ENCODE data around the gene GPR108.

Gene GPR108

DNA sequence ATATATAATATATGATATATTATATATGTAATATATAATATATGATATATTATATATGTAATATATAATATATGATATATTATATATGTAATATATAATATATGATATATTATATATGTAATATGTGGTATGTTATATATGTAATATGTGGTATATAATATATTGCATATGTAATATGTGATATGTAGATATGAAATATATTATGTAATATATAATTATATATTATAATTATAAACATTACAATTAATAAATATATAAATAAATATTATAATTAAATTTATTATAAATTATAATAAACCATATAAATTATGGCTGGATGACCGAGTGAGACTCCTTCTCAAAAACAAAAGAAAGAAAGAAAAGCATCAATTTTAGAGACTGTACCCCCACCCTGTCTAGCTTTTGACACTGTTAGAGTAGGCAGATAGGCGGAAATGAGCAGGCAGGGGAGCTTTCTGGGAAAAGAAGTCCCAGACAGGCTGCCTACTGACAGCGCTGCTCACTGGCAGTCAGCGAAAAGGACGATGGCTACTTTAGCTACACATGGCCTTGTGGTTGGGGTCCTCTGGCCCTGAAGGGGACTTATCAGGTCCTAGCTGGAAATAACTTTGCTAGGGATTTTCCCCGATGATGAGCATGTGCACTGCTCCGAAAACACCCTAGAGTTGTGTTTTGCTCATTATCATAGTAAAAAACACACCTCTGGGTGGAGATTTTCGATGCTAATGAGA lies 36.6 kb downstream of the GPR108 start:
- no peak for DNase-seq

DNA sequence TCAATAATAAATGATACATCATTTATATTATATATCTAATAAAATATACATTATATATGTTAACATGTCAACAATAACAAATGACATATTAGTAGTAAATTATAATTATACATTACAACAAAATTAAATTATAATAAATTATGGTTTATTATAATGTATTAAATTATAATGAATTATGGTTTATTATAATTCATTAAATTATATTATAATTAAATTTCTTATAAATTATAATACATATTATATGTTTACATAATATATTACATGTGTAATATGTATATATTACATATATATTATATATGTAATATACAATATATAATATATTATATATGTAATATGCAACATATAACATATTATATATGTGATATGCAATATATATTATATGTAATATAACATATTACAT lies 37.4 kb downstream of the GPR108 start:
- no peak for DNase-seq

DNA sequence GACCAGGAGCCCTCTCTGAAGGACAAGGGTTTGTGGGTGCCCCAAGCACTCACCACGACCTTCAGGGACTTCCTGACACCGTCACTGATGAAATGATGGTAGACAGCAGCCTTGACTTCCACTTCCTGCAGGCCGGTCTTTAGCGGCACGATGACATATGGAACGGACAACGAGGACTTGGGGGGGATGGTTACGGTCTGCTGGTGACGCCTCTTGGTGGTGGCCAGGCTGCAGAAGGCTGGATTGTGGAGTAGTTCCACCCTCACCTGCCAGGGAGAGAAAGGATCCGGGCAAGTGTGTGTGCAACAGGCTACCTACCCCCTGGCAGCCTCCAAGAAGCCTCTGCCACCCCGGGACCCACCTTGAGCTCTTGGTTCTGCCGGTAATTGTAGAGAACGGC lies 40.1 kb downstream of the GPR108 start:
- no peak for DNase-seq

DNA sequence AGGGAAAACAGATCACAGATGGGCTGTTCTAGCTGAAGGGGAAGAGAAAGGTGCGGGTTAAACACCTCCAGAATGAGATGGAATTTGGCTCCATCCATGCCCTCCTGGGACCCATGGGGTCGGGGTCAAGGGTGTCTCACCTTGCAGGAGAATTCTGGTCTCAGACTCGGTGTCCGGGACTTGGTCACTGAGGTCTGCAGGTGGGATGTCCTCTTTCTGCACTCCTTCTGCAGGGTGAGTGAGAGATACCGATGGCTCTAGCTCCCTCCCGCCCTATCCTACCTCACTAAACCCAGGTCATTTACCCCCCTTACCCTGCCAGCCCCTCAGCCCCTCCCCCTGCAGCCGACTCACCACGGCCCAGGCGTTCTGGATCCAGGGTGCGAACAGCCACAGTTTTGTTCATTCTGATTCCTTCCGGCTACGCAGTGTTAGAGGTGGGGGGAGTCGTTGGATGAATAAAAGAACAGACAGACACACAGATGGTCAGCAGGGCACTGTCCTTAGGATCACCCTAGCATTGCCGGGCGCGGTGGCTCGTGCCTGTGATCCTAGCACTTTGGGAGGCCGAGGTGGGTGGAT lies 41.0 kb downstream of the GPR108 start:
- no peak for DNase-seq

DNA sequence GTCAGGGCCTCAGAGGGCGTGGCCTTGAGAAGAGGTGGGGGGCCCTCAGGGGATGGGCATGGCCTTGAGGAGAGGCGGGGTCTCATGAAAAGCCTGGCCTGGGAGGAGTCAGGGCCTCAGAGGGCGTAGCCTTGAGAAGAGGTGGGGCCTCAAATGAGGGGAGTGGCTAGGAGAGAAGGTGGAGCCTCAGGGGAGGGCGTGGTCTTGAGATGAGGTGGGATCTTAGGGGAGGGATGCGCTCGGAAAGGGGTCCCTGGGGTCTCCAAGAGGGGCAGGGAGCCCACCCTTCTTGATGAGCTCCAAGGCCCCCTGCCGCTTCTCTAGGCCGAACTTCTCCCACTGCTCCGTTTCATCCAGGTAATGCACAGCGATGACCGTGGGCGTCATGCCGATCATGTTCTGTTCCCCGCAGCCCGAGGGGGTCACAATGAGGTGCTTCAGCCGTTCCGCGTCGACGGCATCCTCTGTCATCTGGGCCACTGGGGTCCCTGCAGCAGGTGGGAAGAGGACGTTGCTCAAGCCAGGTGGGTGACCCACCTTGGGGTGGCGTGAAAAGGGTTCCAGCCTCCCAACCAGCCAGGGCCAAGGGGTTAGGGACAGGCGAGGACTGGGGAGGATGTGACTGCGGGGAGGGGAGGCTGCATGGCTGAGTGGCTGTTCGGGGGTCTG lies 43.1 kb downstream of the GPR108 start:
- no peak for DNase-seq

DNA sequence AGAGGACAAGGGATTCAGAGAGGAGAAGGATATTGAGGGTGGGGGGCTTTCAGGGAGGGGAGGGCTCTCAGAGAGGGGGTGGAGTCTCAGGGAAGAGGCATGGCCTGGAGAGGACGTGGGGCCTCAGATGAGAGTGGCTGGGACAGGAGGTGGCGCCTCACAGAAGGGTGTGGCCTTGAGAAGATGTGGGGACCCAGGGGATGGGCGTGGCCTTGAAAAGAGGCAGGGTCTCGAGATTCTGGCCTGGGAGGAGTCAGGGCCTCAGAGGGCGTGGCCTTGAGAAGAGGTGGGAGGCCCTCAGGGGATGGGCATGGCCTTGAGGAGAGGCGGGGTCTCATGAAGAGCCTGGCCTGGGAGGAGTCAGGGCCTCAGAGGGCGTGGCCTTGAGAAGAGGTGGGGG lies 43.7 kb downstream of the GPR108 start:
- no peak for DNase-seq

DNA sequence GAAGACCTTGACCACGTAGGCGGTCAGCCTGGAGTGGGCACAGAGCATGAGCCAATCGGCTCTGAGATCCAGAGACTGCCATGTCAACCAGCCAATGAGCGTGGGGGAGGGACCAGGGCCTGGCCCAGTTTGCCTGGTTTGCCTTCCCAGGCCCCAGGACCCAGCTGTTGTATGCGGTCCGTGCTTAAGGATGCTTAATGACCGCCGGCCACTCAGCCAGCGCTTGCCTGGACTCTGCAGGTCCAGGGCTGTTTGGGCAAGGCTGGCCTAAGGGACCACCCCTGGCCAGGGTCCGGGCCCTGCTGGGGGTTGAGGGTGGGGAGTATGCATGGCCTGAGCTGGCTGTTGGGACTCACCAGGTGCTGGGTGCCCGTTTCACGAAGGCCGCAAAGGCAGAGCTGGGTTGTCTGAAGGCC lies 44.3 kb downstream of the GPR108 start:
- no peak for DNase-seq

DNA sequence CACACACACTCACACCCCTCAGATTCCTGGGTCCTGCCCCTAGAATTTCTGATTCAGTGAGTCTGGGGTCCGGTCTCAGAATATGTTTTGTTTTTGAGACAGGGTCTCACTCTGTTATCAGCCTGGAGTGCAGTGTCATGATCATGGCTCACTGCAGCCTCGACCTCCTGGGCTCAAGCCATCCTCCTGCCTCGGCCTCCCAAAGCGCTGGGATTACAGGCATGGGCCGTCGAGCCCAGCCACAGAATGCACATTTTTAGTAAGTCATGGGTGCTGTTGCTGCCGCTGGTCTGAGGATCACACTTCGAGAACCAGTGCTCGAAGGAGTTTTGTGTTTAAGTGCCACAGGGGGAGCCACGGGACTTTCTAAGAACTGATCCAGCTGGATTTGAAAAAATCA lies 45.4 kb downstream of the GPR108 start:
- no peak for DNase-seq

DNA sequence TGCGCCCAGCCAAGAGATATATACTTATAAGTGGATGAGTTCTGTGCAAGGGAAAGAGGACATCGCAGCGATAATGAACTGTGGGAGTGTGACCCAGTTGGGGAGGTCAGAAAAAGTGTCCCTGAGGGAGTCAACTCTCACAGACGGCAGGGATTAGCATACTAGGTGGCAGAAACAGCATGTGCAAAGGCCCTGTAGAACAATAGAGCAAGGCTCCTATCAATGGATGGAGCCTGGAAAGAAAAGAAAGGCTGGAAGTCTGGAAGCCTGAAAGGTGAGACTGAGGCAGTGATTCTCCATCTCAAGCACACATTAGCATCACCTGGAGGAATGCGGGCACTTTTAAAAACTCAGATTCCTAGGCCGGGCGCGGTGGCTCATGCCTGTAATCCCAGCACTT lies 46.0 kb downstream of the GPR108 start:
- no peak for DNase-seq

DNA sequence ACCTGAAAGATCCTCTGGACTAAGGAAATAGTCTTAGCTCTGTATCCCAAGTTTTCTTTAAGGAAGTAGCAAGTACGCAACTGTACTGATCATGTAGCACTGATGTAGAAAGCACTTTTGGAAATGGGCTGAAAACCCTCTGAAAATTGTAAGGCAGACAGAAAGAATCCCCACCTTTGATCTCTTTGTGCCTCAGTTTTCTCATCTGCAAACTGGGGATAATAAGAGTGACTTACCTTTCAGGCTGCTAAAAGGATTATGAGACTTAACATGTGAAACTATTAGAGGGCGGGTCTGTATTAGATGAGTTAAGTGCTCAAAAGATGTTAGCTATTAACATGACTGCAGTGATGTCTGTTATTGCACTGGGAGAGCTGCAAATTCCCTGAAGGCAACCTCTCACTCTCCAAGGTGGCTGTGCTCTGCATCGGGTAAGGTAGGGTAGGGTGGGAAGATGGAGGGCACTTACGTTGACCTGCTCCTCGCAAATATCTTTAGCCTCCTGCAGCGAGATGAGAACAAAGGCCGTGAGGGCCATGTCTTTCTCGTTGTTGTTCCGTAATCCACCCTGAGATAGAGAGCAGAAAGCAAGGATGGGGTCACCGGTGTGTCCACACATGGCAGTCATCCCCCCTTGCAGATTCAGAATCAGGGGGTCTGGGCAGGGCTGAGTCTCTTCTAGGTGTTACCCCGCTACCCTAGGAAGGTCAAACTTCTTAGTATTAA lies 47.1 kb downstream of the GPR108 start:
- DNase-seq = no peak

DNA sequence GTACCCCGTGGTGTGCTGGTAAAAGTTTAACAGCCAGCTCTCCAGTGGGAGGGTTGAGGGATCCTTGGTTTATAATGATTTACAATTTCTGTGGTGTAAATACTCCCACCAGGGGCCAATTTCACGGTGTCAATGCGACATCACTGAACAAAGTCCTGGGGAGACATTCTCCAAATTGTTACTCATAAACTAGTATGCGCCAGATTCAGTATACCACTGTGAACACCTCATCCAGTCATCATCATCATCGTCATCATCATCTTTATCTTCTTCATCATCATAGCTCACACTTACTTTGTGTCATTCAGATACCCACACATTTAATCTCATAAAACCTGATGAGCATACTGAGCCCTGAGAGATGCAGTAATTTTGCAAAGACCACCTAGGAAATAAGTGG lies 50.3 kb downstream of the GPR108 start:
- no peak for DNase-seq

DNA sequence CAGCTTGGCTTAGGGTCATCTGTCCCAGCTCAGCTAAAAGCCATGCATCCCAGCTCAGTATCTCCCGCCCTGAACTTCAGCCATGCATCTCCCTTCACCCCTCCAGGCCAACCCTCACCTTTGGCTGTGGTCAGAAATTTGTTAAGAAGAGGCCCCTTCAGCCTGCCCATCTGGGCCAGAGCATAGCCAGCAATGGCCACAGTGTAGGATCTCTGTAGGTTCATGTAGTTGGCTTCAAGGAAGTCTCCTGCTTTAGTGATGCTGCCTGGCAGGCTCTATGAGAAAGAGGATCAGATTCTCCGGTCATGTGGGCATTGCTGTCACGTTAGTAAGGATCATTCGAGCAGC lies 50.8 kb downstream of the GPR108 start:
- no peak for DNase-seq

DNA sequence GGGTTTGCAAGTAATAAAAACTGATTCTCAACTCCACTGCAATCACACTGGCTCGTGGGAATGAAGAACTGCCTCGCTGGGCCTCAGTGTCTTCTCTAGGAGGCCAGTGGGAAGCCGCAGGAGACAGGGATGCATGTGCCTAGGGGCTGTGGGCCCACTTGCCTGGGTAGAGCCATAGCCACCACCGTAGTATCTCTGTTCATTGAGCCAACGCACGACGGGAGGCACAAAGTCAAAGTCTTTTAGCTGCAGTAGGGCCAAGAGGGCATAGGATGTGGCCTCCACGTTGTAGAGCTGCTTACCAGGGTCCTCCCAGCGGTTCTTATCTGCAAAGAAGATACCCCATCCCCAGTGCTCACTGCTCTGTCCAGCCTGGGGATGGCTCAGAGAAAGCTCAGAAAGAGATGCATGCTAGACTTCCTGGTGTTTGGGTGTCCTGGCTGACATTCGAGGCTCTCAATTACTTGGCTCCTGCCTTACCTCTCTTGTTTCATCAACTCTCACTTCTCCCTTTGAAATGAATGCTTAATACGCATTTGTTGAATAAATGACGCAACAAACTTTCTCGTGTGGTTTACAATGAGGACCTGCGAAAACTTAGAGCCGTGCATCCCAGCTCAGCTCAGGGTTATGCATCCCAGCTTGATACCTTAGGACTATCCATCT lies 51.3 kb downstream of the GPR108 start:
- no peak for DNase-seq

DNA sequence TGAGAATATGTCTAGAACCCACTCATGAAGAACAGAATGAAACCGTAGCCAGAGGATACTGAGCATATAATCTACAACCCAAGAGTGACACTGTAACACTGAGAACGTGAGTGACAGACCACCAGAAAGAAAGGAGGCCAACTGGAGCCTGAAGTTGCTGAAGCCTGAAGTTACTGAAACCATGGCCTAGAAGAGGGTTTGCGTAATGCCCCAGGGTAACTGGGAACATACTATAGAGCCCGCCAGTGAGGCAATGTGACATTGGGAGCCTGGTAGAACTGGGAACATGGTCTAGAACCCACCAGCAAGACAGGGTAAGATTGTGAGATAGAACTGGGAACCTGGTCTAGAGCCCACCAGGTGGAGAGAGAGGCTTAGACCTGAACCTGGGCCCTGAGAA lies 51.9 kb downstream of the GPR108 start:
- DNase-seq = no peak

DNA sequence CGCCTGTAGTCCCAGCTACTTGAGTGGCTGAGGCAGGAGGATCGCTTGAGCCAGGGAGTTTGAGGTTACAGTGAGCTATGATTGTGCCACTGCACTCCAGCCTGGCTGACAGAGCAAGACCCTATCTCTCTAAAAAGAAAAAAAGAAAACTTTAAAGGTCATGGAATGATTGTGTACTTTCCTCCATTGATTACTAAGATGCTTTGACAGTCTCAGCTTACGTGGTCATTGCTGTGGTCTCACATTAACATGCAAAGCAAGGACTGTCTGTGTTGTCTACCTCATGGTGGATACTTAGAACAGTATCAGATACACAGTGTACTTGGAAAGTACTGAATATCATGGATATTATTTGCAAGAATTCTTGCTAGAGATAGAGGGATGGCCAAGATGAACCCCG lies 53.4 kb downstream of the GPR108 start:
- no peak for DNase-seq

DNA sequence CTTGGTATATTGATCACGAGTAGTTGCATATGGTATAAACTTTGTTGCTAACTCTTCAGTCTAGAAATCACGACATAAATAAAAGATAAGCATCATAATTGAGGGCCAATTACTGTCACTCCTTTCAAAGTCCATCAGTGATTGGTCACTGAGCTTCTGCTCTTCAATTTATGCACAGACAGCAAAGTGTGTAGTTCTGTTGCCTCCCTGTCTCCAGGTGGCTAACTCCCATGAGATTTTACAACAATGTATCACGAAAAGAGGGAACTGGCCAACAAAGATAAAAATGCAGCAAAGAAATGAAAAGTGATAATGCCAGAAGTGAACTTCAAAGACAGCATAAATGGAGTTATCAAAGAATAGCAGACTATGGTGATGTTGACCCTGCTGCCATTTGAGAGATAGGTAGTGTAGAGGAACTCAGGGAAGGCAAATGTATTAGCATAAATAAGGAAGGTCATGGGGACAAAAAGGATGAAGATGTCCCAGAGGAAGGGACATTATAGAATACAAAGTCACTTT lies 54.7 kb downstream of the GPR108 start:
- no peak for DNase-seq

DNA sequence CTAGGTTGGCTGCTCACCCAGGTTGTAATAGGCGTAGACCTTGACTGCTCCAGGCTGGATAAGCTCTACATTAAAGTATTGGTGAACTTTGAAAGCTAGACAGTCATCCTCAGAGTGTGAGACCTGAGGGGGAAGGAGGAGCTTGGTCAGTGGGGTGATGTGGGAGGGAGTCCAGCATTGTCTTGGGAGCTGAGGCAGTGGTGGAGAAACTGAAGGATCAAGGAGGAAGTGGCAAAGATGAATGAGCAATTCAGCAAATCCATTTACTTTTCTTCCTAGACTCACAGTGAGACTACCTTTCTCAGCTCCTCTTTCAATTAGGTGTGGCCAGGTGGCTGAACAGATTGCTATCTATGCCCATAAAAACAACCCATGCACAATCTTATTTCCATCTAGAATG lies 57.2 kb downstream of the GPR108 start:
- no peak for DNase-seq

Measured in CD4-positive, alpha-beta T cell treated with Interferon alpha-2 for 1 hour (primary cell).